GM18909 (cell line): ENCODE data around the gene KCNE3.
"Not testable (repeated sequence)": the region's sequence is repeated elsewhere in the genome, so short reads cannot be mapped to it uniquely, and the experiment has no call there.

Experiments used
- ATAC-seq: cut with Tn5 transposase; IDR thresholded peaks from one replicate; pipeline ENCODE4 v1.9.1; 2021; ENCODE audit warnings: mild to moderate bottlenecking; ENCODE audit not compliant: unreplicated experiment, poor library complexity

Gene KCNE3

GRCh38 chr11:74447720-74448119, 19.6 kb downstream of the KCNE3 start:
- no peak for ATAC-seq

GRCh38 chr11:74446532-74446938, 20.8 kb downstream of the KCNE3 start:
- ATAC-seq: no peak

GRCh38 chr11:74444173-74444826, 23.0 kb downstream of the KCNE3 start:
- no peak for ATAC-seq

DNA sequence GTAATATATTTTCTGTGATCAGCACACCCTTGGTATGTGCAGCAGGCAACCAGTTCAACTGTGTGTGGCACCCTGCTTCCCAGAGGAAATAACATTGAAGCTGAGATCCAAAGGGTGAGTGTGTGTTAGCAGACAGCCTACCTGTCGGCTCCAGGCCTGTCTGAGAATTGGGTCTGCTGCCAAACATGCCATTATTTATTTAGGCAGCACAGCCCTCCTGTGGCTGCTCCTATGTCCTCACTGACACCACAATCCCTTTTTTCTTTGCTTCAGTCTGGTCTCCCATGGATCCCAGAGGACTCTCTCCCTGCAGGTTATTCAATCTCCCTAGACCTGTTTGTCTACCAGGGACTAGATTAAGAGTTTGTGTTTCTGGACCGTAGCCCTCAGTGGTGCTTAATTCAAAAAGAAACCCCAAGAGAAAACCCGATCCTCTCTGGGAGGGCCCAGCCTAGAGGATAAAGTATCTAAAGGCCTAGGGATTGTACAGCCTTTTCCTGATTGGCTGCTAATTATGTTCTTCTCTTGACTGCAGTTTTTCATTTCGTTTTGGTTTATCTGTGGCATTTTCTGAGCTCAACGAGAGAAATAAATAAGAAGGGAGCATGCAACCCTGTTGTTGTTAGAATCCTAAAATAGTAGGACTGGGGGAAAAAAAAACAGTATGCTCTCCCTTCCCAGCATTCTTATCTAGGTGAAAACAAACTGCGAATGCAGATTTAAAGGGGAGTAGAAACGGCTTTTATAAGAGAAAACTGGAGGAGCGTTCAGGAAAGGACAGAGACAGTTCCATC, 24.1 kb downstream of the KCNE3 start:
- ATAC-seq: no peak

- no peak for ATAC-seq
These were observed 24.7 kb downstream of the KCNE3 start for GRCh38 chr11:74442636-74443035.

DNA sequence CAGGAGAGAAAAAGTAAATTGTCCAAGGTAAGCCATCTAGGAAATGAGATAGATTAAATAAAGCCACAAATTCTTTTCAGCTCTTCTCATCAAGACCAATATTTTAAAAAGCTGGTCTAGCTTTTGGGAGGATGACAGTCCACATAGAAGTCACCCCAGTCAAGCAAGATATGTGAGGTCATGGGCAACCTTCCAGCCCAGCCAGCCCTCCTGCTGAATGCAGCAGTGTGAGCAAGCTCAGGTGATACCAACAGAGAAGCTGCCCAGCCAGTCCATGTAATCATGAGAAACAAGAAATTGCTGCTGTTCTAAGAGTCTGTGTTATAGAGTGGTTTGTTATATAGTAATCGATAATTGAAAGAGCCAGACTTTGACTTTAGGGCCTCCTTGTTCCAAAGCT, 28.7 kb downstream of the KCNE3 start:
- ATAC-seq: no peak

- ATAC-seq: no peak
These were observed 29.8 kb downstream of the KCNE3 start for GRCh38 chr11:74437441-74438042.

GRCh38 chr11:74434528-74434927, 32.8 kb downstream of the KCNE3 start:
- no peak for ATAC-seq

- no peak for ATAC-seq
These were observed 38.1 kb downstream of the KCNE3 start for GRCh38 chr11:74429205-74429604.

DNA sequence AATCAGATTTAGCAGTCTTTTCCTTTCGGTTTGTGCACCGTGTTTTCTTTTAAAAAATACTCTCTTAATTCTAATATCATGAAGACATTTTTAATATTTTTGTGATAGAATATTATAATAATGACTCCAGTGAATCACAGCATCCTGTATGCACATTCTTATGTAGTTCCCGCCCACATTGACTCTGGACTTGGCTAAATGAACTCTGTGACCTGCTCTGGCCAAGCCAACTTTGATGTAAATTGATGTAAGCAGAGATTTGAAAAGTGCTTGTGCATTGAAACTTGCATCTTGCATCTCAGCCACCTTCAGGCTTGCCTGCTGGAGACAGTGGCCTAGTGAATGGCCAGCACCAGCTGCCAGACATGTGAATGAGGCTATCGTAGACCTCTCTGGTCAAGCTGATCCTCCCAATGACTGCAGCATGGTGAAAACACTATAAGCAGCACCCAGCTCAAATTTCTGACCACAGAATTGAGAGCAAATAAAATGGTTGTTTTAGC, 39.9 kb downstream of the KCNE3 start:
- ATAC-seq: no peak

GRCh38 chr11:74425100-74425499, 42.2 kb downstream of the KCNE3 start:
- no peak for ATAC-seq

GRCh38 chr11:74418509-74418895, 48.8 kb downstream of the KCNE3 start:
- no peak for ATAC-seq

DNA sequence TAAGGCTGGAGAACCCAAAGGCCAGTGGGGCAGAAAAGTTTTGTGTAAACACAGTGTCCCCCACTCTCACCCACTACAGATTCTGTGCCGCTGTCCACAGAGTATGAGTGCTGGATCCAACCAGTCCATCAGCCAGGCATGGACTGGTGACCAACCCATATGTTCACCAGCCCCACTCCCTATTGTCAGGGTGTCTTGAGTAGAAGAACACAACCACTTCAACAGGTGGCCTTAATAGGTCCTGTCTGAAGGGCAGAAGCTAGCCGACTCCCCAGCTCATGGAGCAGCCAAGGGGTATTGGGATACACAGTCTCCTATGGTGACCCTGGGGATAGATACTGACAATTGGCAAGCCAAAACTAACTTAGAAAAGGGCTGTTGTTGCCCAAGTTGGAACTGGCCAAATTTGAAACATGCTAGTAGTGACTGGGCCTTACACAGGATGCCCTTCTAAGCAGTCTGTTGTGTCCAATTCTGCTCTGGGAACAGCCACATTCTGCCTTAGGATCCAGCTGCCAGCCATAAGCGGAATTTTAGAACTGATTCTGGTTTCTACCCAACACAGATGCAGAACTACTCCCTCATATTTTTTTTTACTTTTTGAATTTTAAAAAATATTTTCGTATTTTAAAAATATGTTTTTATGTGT, 49.4 kb downstream of the KCNE3 start:
- ATAC-seq: no peak

- ATAC-seq: no peak
These were observed 50.0 kb downstream of the KCNE3 start for GRCh38 chr11:74417379-74417804.

GRCh38 chr11:74416974-74417373, 50.4 kb downstream of the KCNE3 start:
- ATAC-seq: not testable (repeated sequence)

- no peak for ATAC-seq
These were observed 54.5 kb downstream of the KCNE3 start for GRCh38 chr11:74412733-74413359.

GRCh38 chr11:74412321-74412720, 55.0 kb downstream of the KCNE3 start:
- no peak for ATAC-seq

DNA sequence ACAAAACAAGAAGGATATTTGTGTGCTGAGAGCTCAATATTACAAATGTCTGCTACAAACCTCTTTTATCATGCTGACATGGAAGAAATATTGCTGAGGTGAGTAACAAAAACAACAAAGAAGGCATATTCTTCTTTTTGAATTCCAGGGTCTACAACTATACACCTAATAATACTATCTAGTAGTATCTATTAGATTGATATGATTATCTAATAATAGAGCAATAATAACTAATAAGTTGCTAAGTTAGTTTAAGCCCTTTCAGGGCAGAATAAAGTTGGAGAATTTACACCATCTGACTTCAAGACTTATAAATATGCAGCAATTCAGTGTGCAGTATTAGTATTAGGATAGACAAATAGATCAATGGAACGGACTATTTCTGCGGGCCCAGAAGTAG, 57.7 kb downstream of the KCNE3 start:
- ATAC-seq: no peak
